HTR-8/SVneo (cell line): ENCODE measurements around the gene MAP3K5.

Experiments used
- DNase-seq: peaks from one replicate; pipeline ENCODE4 v3.0.0; 2011; ENCODE audit warnings: low spot score, mixed read lengths; ENCODE audit not compliant: insufficient read length
- FAIRE-seq: peaks from 2 replicates; lab custom pipeline; 2011; peaks lifted over from hg19 to GRCh38; lab: Jason Lieb, UNC

The MAP3K5 gene

GRCh38 chr6:136625293-136625692 lies 167.0 kb downstream of the MAP3K5 start:
- FAIRE-seq (no peak), DNase-seq (no peak)

- no peak for FAIRE-seq
- no peak for DNase-seq
Observed at GRCh38 chr6:136624347-136624746, 167.9 kb downstream of the MAP3K5 start.

- FAIRE-seq (no peak), DNase-seq (no peak)
Observed at GRCh38 chr6:136618086-136618485, 174.2 kb downstream of the MAP3K5 start.

- FAIRE-seq = no peak
- no peak for DNase-seq
Observed at GRCh38 chr6:136616527-136616926, 175.8 kb downstream of the MAP3K5 start.

- DNase-seq (no peak), FAIRE-seq (no peak)
Observed at GRCh38 chr6:136614994-136615393, 177.3 kb downstream of the MAP3K5 start.

- DNase-seq = no peak
- no peak for FAIRE-seq
Observed at GRCh38 chr6:136614350-136614749, 177.9 kb downstream of the MAP3K5 start.

- no peak for DNase-seq
- FAIRE-seq = no peak
Observed at GRCh38 chr6:136613477-136613876, 178.8 kb downstream of the MAP3K5 start.

GRCh38 chr6:136612666-136613389 lies 179.4 kb downstream of the MAP3K5 start:
- no peak for FAIRE-seq
- no peak for DNase-seq

- FAIRE-seq (no peak), DNase-seq (no peak)
Observed at GRCh38 chr6:136611746-136612145, 180.5 kb downstream of the MAP3K5 start.

- DNase-seq (no peak), FAIRE-seq (no peak)
Observed at GRCh38 chr6:136611133-136611532, 181.1 kb downstream of the MAP3K5 start.

GRCh38 chr6:136609873-136610706 lies 182.2 kb downstream of the MAP3K5 start:
- DNase-seq = peak; percentile 88
- FAIRE-seq = peak; percentile 51

GRCh38 chr6:136608991-136609390 lies 183.3 kb downstream of the MAP3K5 start:
- DNase-seq (no peak), FAIRE-seq (no peak)

- peak; percentile 35 for DNase-seq
- no peak for FAIRE-seq
Observed at GRCh38 chr6:136607932-136608772, 184.1 kb downstream of the MAP3K5 start.

GRCh38 chr6:136607204-136607931 lies 184.9 kb downstream of the MAP3K5 start:
- FAIRE-seq = no peak
- no peak for DNase-seq

- no peak for FAIRE-seq
- DNase-seq = no peak
Observed at GRCh38 chr6:136604928-136605510, 187.3 kb downstream of the MAP3K5 start.

GRCh38 chr6:136604328-136604825 lies 187.9 kb downstream of the MAP3K5 start:
- FAIRE-seq (no peak), DNase-seq (no peak)

GRCh38 chr6:136600818-136601217 lies 191.5 kb downstream of the MAP3K5 start:
- FAIRE-seq = no peak
- no peak for DNase-seq

GRCh38 chr6:136599329-136600011 lies 192.8 kb downstream of the MAP3K5 start:
- no peak for DNase-seq
- FAIRE-seq = no peak

GRCh38 chr6:136598048-136598447 lies 194.2 kb downstream of the MAP3K5 start:
- no peak for DNase-seq
- FAIRE-seq = no peak
